GM10248 (cell line): ENCODE measurements around the gene FGD4.

Experiments used
- CTCF ChIA-PET: fragments of 300-600 bp; sonication (Branson Sonifier 250); formaldehyde crosslinking; extraction: SDS; loops from one replicate; lab custom pipeline; 2021; ENCODE audit warnings: antibody characterized with exemption; lab: Yijun Ruan, JAX
- POLR2A ChIA-PET: fragments of 350-650 bp; sonication (Branson Sonifier 250); formaldehyde crosslinking; extraction: SDS; loops from one replicate; lab custom pipeline; 2020; ENCODE audit warnings: antibody characterized with exemption; lab: Yijun Ruan, JAX
- DNase-seq: peaks from one replicate; pipeline ENCODE4 v3.0.0; 2012; ENCODE audit errors: extremely low spot score
- CTCF ChIP-seq: IDR thresholded peaks from 2 replicates; pipeline ENCODE4 v1.5.1; 2012; ENCODE audit warnings: mild to moderate bottlenecking, low read depth; ENCODE audit errors: extremely low read depth, missing control alignments, control extremely low read depth

Gene FGD4

GRCh38 chr12:32366714-32367113 is 32.6 kb upstream of the FGD4 start:
- ChIA-PET POLR2A (no interaction called here), CTCF (interaction anchor here (1.2 to 4.3 kb wide), 5 partner anchors 9 to 389 kb away, joined by 3 to 41 read pairs (median 6); partner anchors contain the start of gene YARS2)
- TF ChIP-seq CTCF: no peak
- no peak for DNase-seq

DNA sequence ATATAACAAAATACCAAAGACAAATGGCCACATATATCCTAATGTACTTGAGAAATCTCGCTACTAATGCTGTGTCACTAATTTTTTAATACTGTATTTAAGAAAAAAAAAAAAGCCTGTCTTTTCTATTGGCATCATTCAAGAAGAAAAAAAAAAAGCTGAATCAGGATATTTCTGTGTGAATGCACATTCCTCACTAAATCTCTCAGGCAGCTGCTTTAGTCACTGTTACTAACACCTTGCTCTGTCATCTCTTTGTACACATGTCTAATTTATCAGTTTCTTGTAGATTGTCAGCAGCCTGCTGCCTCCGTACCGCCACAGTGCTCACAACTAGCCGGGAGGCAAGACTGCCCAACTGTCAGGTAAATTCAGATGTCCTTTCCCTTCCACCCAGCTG is 32.0 kb upstream of the FGD4 start:
- DNase-seq: no peak
- TF ChIP-seq CTCF: no peak

GRCh38 chr12:32369202-32369601 is 30.2 kb upstream of the FGD4 start:
- POLR2A ChIA-PET: interaction anchor here (0.5 kb wide), 1 partner anchor 768 kb away, joined by 4 read pairs; no protein-coding TSS in a partner anchor
- TF ChIP-seq CTCF: no peak
- CTCF ChIA-PET: interaction anchor here (1.0 to 3.0 kb wide), 2 partner anchors 10 to 386 kb away, joined by 3 to 12 read pairs; partner anchors contain the start of gene YARS2
- no peak for DNase-seq

More for the DNA sequence above, 32.0 kb upstream of the FGD4 start:
- CTCF ChIA-PET: interaction anchor here (1.4 to 4.3 kb wide), 4 partner anchors 8 to 388 kb away, joined by 3 to 23 read pairs (median 8); partner anchors contain the start of gene YARS2
- POLR2A ChIA-PET: no interaction called here

GRCh38 chr12:32377344-32378055 is 21.9 kb upstream of the FGD4 start:
- TF ChIP-seq CTCF: no peak
- no peak for DNase-seq
- POLR2A ChIA-PET: no interaction called here
- CTCF ChIA-PET: interaction anchor here (0.9 to 1.9 kb wide), 3 partner anchors 11 to 378 kb away, joined by 3 to 6 read pairs (median 4); partner anchors contain the start of gene YARS2

- POLR2A ChIA-PET: no interaction called here
- DNase-seq: no peak
- CTCF ChIA-PET: no interaction called here
- no peak for TF ChIP-seq CTCF
Measured at GRCh38 chr12:32379213-32379612, 20.1 kb upstream of the FGD4 start.

DNA sequence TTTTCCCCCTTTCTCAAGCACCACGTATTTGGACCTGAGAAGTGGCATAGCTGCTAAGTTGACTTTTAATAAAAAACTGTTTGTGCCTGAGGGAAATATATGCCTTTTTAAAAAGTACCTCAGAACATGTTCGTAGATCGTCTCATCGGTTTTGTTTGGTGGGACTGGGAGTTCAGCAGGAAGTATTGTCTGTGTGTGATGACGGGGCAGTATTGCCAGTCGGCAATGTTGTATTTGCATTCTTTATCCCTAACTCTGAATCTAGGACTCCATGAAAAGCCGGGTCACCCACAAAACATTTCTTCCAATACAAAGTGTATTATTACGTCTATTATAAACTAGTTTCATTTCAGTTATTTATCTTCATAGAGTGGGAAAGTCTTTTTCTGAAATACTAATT is 19.7 kb upstream of the FGD4 start:
- TF ChIP-seq CTCF: no peak
- no peak for DNase-seq
- ChIA-PET CTCF (no interaction called here), POLR2A (no interaction called here)
